ENCODE data around the gene TPCN1. TPM values are rescaled to one million over a fixed set of nuclear protein-coding genes. Genes with fewer than 3 reads are reported as not detected.

TPCN1 gene
- total RNA-seq, 4 donors from 2014 or later: 29.4 to 52.0 (median 33.5) TPM

GRCh38 chr12:113326775-113327395 lies 105.6 kb downstream of the TPCN1 start:
- ATAC-seq (ENCODE audit: low FRiP score) (no peak), DNase-seq (ENCODE audit: low spot score) (no peak)
- no peak for TF ChIP-seq CTCF (IDR thresholded peaks at IDR 0.05)

GRCh38 chr12:113328368-113328889 lies 107.2 kb downstream of the TPCN1 start:
- TF ChIP-seq CTCF (IDR thresholded peaks at IDR 0.05): no peak
- DNase-seq (ENCODE audit: low spot score) (no peak), ATAC-seq (ENCODE audit: low FRiP score) (no peak)

- DNase-seq (ENCODE audit: low spot score) (no peak), ATAC-seq (ENCODE audit: low FRiP score) (no peak)
- no peak for TF ChIP-seq CTCF (IDR thresholded peaks at IDR 0.05)
Observed at GRCh38 chr12:113329022-113329790, 107.9 kb downstream of the TPCN1 start.

GRCh38 chr12:113329791-113330417 lies 108.6 kb downstream of the TPCN1 start:
- TF ChIP-seq CTCF (IDR thresholded peaks at IDR 0.05): no peak
- ATAC-seq (ENCODE audit: low FRiP score) (no peak), DNase-seq (ENCODE audit: low spot score) (no peak)

- TF ChIP-seq CTCF (IDR thresholded peaks at IDR 0.05): no peak
- no peak for DNase-seq (ENCODE audit: low spot score)
- no peak for ATAC-seq (ENCODE audit: low FRiP score)
Observed at GRCh38 chr12:113330505-113330904, 109.2 kb downstream of the TPCN1 start.

GRCh38 chr12:113332688-113333417 lies 111.6 kb downstream of the TPCN1 start:
- TF ChIP-seq CTCF (IDR thresholded peaks at IDR 0.05): no peak
- no peak for ATAC-seq (ENCODE audit: low FRiP score)
- no peak for DNase-seq (ENCODE audit: low spot score)

All from omental fat pad (tissue), 4 donors.